K562 (cell line): ENCODE data around the gene ZDHHC14. TPM values are rescaled to one million over a fixed set of nuclear protein-coding genes. Genes with fewer than 3 reads are reported as not detected.

Experiments used
- ATAC-seq: fragments of 200-7000 bp; cut with Tn5 transposase; 3 replicates; pipeline ENCODE4 v1.9.1; 2020; ENCODE audit warnings: moderate library complexity
- BruUV-seq: library from RNA; stranded (reverse); fragments of 400-500 nt; replicated peaks from 2 replicates; lab custom pipeline; 2021; lab: Mats Ljungman, UMichigan
- CTCF ChIA-PET: fragments of 300-600 bp; formaldehyde crosslinking; extraction: SDS; loops from one replicate; lab custom pipeline; 2021; ENCODE audit warnings: low intra/inter-chr PET ratio; lab: Yijun Ruan, JAX
- POLR2A ChIA-PET: fragments of 300-600, 350-650 bp; sonication (Branson Sonifier 250); formaldehyde crosslinking; extraction: SDS; loops from one replicate; lab custom pipeline; 2021; ENCODE audit warnings: antibody characterized with exemption, inconsistent platforms; lab: Yijun Ruan, JAX
- DNase-seq, 4 experiments: peaks; one replicate each; pipeline versions ENCODE4 v3.0.0 to v3.0.0-alpha.2; 2011 to 2018; ENCODE audit warnings: low spot score in 3 of 4, mixed read lengths in 3 of 4; ENCODE audit errors: extremely low read depth in 1 of 4
- FAIRE-seq: peaks from 2 replicates; lab custom pipeline; 2011; peaks lifted over from hg19 to GRCh38; lab: Jason Lieb, UNC
- H2AFZ ChIP-seq: 2 replicates; pipeline ENCODE4 v1.6.0; 2011; ENCODE audit warnings: low read depth, low read length, control low read depth, inconsistent platforms
- H3K27ac ChIP-seq: fragments of 200-600 bp; 3 replicates; pipeline ENCODE4 v1.8.0; 2011; ENCODE audit warnings: low read depth, mild to moderate bottlenecking, control low read depth, inconsistent platforms, low read length, moderate library complexity, mixed read lengths; ENCODE audit errors: extremely low read depth
- H3K27me3 ChIP-seq, 2 experiments: fragments of 300-600 bp in 1 of 2; 2 replicates in 1 of 2; 3 replicates in 1 of 2; pipeline versions ENCODE4 v1.6.0 to v1.8.0; 2011; ENCODE audit warnings: inconsistent platforms in 2 of 2, low read length in 2 of 2, mild to moderate bottlenecking in 1 of 2, mixed read lengths in 1 of 2, moderate library complexity in 1 of 2; ENCODE audit not compliant: control insufficient read depth in 2 of 2, insufficient read depth in 2 of 2
- H3K36me3 ChIP-seq: fragments of 300-600 bp; 3 replicates; pipeline ENCODE4 v1.8.0; 2011; ENCODE audit warnings: mild to moderate bottlenecking, low read length, inconsistent platforms; ENCODE audit not compliant: control insufficient read depth, insufficient read depth
- H3K4me1 ChIP-seq, 2 experiments: fragments of 200-600 bp in 1 of 2; replicated peaks in 1 of 2; 2 replicates in 1 of 2; 3 replicates in 1 of 2; pipeline versions ENCODE4 v1.5.1 to v1.8.0; 2011; ENCODE audit warnings: inconsistent platforms in 2 of 2, low read length in 2 of 2, mild to moderate bottlenecking in 1 of 2, mixed read lengths in 1 of 2, moderate library complexity in 1 of 2; ENCODE audit not compliant: control insufficient read depth in 2 of 2, insufficient read depth in 2 of 2
- H3K4me2 ChIP-seq: 2 replicates; pipeline ENCODE4 v1.6.1; 2011; ENCODE audit warnings: low read length, control low read depth, inconsistent platforms, mixed read lengths; ENCODE audit not compliant: insufficient read depth
- H3K4me3 ChIP-seq: fragments of 200-600 bp; sonication (generic), shearing (Covaris generic); 2 replicates; pipeline ENCODE4 v1.5.1; 2016; ENCODE audit warnings: control low read depth, inconsistent platforms
- H3K79me2 ChIP-seq: fragments of 200-600 bp; 3 replicates; pipeline ENCODE4 v1.8.0; 2011; ENCODE audit warnings: low read length, inconsistent platforms; ENCODE audit not compliant: control insufficient read depth, insufficient read depth
- H3K9ac ChIP-seq, 2 experiments: 2 replicates each; pipeline versions ENCODE4 v1.6.0 to v1.6.1; 2011; ENCODE audit warnings: low read depth in 2 of 2, low read length in 2 of 2, control low read depth in 1 of 2, inconsistent platforms in 1 of 2, mild to moderate bottlenecking in 1 of 2, mixed read lengths in 1 of 2; ENCODE audit not compliant: insufficient read depth in 1 of 2
- H3K9me1 ChIP-seq: one replicate; pipeline ENCODE4 v1.6.0; 2011; ENCODE audit warnings: inconsistent platforms, mild to moderate bottlenecking, low read length, moderate library complexity; ENCODE audit not compliant: control insufficient read depth, insufficient read depth
- H3K9me3 ChIP-seq: replicated peaks from 2 replicates; pipeline ENCODE4 v1.5.1; 2011; ENCODE audit warnings: low read depth, low read length, inconsistent platforms; ENCODE audit not compliant: control insufficient read depth, insufficient read depth
- H4K20me1 ChIP-seq: replicated peaks from 2 replicates; pipeline ENCODE4 v1.6.1; 2011; ENCODE audit warnings: low read length, inconsistent platforms, mixed read lengths; ENCODE audit not compliant: control insufficient read depth, insufficient read depth
- ADNP ChIP-seq: fragments of 200-800 bp; sonication (Bioruptor generic); IDR thresholded peaks from 2 replicates; pipeline ENCODE4 v1.6.1; 2016; ENCODE audit warnings: missing genetic modification characterization, missing compliant biosample characterization
- BCOR ChIP-seq: fragments of 450-650 bp; IDR thresholded peaks from 2 replicates; pipeline ENCODE4 v1.6.1; 2016
- E2F1 ChIP-seq: sonication (generic); formaldehyde crosslinking; IDR thresholded peaks from 2 replicates; pipeline ENCODE4 v1.8.1; 2023; ENCODE audit warnings: mild to moderate bottlenecking, missing genetic modification reagents, moderate library complexity
- ESRRA ChIP-seq: fragments of 450-650 bp; IDR thresholded peaks from 2 replicates; pipeline ENCODE4 v1.6.1; 2014; ENCODE audit warnings: low read depth, mild to moderate bottlenecking, moderate library complexity, borderline replicate concordance
- POLR3A ChIP-seq: IDR thresholded peaks from 2 replicates; pipeline ENCODE4 v1.6.1; 2011; ENCODE audit warnings: borderline replicate concordance, mild to moderate bottlenecking, moderate library complexity; ENCODE audit not compliant: insufficient read length, insufficient read depth; ENCODE audit errors: extremely low read depth
- RBM25 ChIP-seq: fragments of 200-400 bp; formaldehyde crosslinking; IDR thresholded peaks from 2 replicates; pipeline ENCODE4 v1.6.1; 2018; ENCODE audit warnings: low read length, low read depth, moderate library complexity; ENCODE audit not compliant: severe bottlenecking
- TEAD1 ChIP-seq, 2 experiments: fragments of 450-650 bp in 1 of 2; sonication (generic) in 1 of 2; formaldehyde crosslinking; IDR thresholded peaks; 2 replicates each; pipeline versions ENCODE4 v1.4.0 to v1.8.0; 2020 to 2022; ENCODE audit warnings: mild to moderate bottlenecking in 2 of 2, missing genetic modification reagents in 1 of 2
- ZNF583 ChIP-seq: fragments of 250-450 bp; sonication (Bioruptor Pico); IDR thresholded peaks from 2 replicates; pipeline ENCODE4 v1.4.0; 2020
- WGBS: fragments of 100-300 bp; shearing (Covaris generic); methylation state at CpG from one replicate; pipeline ENCODE4 v1.1.6; 2016; ENCODE audit warnings: low coverage, mixed read lengths; ENCODE audit not compliant: insufficient coverage; ENCODE audit errors: missing lambda C conversion rate; 5-methylcytosine and 5-hydroxymethylcytosine counted together
- in situ Hi-C: fragments of 300-500 bp; cut with MboI; formaldehyde crosslinking; loops from 4 replicates; pipeline ENCODE4 v1.15.0; 2018; ENCODE audit warnings: inconsistent platforms, mixed read lengths
- intact Hi-C: fragments of 100-400 bp; cut with micrococcal nuclease; formaldehyde crosslinking; loops from 2 replicates; pipeline ENCODE4 v1.14.2; 2022
- polyA plus RNA-seq, 8 experiments: library from polyadenylated mRNA; depleted of rRNA in 4 of 8; stranded (reverse) in 5 of 8; unstranded in 3 of 8; fragments of >200 nt; fragmentation: Nextera tagmentation in 2 of 8; fragmentation: Illumina TruSeq in 1 of 8; extraction: Ambion mirVana in 2 of 8; extraction: Trizol in 1 of 8; gene quantifications; 2 replicates each; pipeline versions ENCODE4 v1.2.1 to v1.2.3, GENCODE V29; 2011 to 2014; ENCODE audit warnings: inconsistent platforms in 1 of 8, missing spikeins in 1 of 8
- total RNA-seq, 7 experiments: library from RNA; depleted of rRNA in 6 of 7; stranded (reverse); fragments of >200 nt in 6 of 7; fragmentation: Illumina TruSeq in 2 of 7; extraction: Trizol in 2 of 7; gene quantifications; 2 replicates each; pipeline versions ENCODE4 v1.2.1 to v1.2.3, GENCODE V29; 2011 to 2021; ENCODE audit warnings: low replicate concordance in 1 of 7

The ZDHHC14 gene
- total and polyA plus RNA-seq, 9 of the 15 experiments (the other 6 are each of a cell fraction or from before 2014, with no cell fraction given): 0.92 to 23.1 (median 13.8) TPM

- TF ChIP-seq POLR3A (no peak), ZNF583 (CRISPR knock-in tag) (no peak)
Observed at GRCh38 chr6:157656437-157656997, 275.5 kb downstream of the ZDHHC14 start (continued).

- Histone ChIP-seq H3K79me2 (no peaks in the 10 kb centered on the region), H2AFZ (no peak overlapping the region), H3K27ac (no peak overlapping the region), H3K4me3 (no peak overlapping the region), H4K20me1 (no peaks in the 10 kb centered on the region), H3K9me1 (peaks cover 2% of the 10 kb centered on the region), H3K9ac (no peak overlapping the region), H3K9me3 (no peaks in the 10 kb centered on the region), H3K4me2 (no peak overlapping the region), H3K36me3 (peaks cover 25% of the 10 kb centered on the region), H3K27me3 (no peaks in the 10 kb centered on the region), H3K4me1 (no peaks in the 10 kb centered on the region; a peak in 1 of 5 replicates)
- FAIRE-seq (no peak), ATAC-seq (no peak), DNase-seq (no peak)
- BruUV-seq: no TSS peak
- peak; percentile 47; the same call in 1 of the 2 replicates for TF ChIP-seq ADNP (tag)
- TF ChIP-seq TEAD1 (CRISPR knock-in tag; IDR thresholded peaks at IDR 0.05): no peak
- no peak for TF ChIP-seq E2F1 (CRISPR knock-in tag)
- peak; percentile 94 for TF ChIP-seq ESRRA
- peak; percentile 73 for TF ChIP-seq BCOR
- TF ChIP-seq RBM25: peak; percentile 83
- ChIA-PET POLR2A (no interaction called here), CTCF (interaction anchor here (0.5 kb wide), 1 partner anchor 343 kb away, joined by 3 read pairs; no protein-coding TSS in a partner anchor)
- intact Hi-C loops: no loop called here
- in situ Hi-C loops: no loop called here
- WGBS: 95% methylated on average over 5 of the region's 5 CpGs
Observed at GRCh38 chr6:157657754-157658153, 276.8 kb downstream of the ZDHHC14 start.
